Vagina (tissue), 2 donors: ENCODE data around the gene FGFBP1.

Source experiments
- POLR2A ChIP-seq, 2 donors: fragments of 450-650 bp; IDR thresholded peaks; one replicate each; pipeline ENCODE4 v1.6.1; 2017; ENCODE audit warnings: antibody characterized with exemption in 2 of 2, mild to moderate bottlenecking in 2 of 2, moderate library complexity in 2 of 2
- TF ChIP-seq, protein P1 (sequence below), 3 experiments: fragments of 450-650 bp in 2 of 3; fragments of 200-600 bp in 1 of 3; sonication (generic) in 1 of 3; IDR thresholded peaks; one replicate each; pipeline ENCODE4 v1.5.1; 2017 to 2019; ENCODE audit warnings: antibody characterized with exemption in 3 of 3, mild to moderate bottlenecking in 2 of 3, moderate library complexity in 2 of 3

DNA sequence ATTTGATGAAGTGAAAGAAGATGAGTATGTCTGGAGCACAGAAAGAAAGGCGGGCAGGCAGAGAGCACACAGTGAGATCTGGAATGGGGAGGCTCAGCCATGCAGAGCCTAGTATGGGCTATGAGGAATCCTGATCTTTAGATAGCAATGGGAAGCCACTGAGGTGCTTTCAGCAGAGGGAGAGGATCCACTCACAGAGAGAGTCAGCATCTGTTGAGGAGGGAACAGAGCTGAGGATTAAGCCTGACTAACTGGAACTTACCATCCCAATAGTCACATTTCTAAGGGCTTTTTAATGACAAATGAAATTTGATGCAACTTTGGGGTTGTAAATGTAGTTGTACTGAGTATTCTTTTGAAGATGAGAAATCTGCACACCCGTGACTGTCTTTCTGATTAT is 45.1 kb upstream of the FGFBP1 start:
- TF ChIP-seq, protein P1, sequence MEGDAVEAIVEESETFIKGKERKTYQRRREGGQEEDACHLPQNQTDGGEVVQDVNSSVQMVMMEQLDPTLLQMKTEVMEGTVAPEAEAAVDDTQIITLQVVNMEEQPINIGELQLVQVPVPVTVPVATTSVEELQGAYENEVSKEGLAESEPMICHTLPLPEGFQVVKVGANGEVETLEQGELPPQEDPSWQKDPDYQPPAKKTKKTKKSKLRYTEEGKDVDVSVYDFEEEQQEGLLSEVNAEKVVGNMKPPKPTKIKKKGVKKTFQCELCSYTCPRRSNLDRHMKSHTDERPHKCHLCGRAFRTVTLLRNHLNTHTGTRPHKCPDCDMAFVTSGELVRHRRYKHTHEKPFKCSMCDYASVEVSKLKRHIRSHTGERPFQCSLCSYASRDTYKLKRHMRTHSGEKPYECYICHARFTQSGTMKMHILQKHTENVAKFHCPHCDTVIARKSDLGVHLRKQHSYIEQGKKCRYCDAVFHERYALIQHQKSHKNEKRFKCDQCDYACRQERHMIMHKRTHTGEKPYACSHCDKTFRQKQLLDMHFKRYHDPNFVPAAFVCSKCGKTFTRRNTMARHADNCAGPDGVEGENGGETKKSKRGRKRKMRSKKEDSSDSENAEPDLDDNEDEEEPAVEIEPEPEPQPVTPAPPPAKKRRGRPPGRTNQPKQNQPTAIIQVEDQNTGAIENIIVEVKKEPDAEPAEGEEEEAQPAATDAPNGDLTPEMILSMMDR (IDR thresholded peaks at IDR 0.05), result no peak
- TF ChIP-seq POLR2A (IDR thresholded peaks at IDR 0.05), result no peak
